GM18526 (cell line): Measurements from ENCODE around the gene AIG1.

Source experiments
- POLR2A ChIP-seq: IDR thresholded peaks from 3 replicates; pipeline ENCODE4 v1.6.1; 2011; ENCODE audit not compliant: insufficient read length; ENCODE audit errors: extremely low read depth

The AIG1 gene

DNA sequence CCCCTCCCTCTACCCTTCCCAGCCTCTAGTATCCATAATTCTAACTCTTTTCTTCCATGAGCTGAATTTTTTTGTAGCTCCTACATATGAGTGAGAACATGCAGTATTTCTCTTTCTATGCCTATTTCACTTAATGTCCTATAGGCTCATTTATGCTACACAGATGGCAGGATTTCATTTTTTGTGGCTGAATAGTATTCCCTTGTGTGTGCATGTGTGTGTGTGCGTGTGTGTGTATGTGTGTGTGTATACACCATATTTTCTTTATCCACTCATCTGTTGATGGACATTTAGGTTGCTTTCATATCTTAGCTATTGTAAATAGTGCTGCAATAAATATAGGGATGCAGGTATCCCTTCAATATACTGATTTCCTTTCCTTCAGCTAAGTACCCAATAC is 288.8 kb downstream of the AIG1 start:
- no peak for TF ChIP-seq POLR2A

DNA sequence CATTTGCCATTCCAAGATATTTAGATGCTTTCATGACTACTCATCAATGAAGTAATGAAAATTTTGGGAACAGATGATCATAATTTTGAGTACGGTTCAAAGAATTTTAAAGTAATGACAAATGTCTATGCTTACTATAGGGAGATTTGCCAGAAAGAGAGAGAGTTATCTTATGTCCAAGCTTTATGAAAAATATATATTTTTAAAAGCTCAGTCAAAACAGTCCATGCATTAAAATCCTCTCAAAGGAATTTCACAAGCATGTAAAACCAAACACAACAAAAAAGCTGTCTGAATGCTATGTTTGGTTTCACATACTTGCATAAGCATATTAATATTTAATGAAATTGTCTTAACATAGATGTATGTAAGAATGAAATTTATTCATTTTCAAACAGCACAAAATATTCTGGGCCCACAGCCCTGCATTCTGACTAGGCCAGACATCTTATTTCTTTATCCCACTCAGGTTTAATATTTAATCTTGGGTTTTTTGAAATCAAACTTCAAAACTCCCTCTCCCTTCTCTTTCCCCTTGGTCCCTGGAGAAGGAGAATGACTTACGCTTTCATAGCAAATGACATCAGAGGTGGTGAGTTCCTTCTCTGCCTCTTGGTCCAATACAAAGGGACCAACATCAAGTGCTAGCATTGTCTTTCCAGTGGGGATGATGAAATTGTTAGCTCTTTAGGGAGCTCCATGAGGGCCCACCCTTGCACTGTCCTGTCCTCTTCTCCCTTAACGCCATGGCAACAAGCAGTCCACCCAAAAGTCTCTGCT is 295.6 kb downstream of the AIG1 start:
- TF ChIP-seq POLR2A, result no peak

DNA sequence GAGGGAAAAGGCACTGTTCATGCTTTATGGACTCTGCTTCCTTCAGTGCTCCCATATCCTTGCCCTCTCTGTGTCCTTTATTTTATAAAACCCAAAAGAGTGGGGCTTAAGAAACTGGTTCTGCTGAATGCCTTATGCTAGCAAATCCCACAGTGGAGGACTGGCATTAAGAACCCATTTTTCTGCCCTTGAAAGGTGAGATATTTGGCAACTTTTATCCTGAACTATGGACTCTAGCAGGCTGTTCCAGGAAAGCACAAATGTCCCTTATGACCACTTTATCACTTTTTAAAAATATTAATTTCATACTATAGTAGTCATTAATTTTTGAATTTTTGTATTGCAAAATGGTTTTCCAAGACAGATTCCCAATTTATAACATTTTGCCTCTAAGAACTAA is 296.5 kb downstream of the AIG1 start:
- no peak for TF ChIP-seq POLR2A

DNA sequence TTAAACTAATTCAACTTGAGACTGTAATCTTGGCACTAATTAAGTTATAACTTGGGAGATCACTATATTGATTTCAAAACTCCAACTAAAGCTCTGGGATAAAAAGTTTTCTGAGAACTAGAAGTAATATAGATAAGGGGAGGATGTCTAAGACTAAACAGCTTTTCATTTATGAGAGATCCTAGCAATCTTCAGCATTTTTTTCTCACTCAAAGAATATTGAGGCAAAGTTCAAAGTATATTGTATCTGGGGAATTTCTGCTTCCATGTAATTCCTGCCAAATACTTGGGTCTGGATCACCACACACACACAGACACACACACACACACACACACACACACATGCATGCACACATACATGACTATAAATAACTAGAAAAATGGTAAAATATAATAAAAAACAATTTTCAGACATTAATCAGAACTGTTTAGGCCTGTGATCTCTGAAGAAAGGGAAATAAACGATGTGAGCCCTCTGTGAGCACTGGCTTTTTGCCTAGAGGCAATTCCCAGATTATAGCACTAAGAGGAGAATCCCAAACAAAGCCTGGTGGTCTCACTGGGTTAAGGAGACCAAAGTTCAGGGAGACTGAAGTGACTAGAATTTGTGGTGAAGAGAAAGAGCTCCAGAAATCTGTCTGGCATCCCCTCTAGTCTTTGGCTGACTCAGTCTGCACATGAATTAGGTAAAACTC is 297.0 kb downstream of the AIG1 start:
- no peak for TF ChIP-seq POLR2A

DNA sequence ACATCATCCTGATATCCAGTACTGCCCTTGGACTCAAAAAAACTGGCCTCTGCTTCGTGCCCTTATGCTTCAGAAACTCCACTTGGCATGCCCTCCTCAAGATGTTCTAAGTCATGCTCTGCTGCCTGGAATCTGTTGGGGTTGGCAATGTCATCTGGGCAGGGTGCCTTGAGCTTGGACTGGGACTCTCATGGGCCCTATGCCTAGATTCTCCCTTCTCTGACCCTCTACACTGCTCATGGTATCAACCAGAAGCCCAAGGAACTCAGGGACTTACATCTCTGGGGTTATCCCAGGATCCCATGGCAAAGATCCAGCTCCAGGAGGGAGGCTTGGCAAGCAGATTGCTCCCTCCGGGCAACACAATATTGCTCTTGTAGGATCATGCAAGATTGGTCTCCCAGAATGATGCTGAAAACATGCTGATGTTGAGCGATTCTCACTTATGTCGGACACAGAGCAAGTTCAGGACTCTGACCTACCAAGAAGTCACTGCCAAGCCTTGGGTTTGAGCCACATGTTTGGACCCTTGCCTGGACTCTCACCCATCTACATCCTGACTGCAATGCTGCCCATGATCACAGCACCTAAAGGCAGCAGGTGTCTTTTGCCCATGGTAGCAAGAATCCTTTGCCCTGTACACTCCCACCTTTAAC is 301.0 kb downstream of the AIG1 start:
- no peak for TF ChIP-seq POLR2A

DNA sequence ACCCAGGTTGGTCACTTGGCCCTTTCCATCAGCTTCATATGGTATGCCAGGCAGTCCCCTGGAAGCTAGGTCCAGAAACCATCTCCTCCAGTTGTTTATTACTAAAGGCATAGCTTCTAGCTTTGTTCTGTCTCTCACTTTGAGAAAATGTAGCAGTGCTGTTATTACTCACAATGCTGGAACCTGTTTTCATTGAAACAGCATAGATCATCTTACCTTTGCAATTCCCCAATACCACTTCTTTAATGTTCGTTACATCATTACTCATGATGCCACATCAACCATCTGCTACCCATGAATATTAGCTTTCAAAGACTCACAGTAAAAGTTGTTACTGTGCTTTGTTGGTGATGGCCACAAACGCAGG is 301.5 kb downstream of the AIG1 start:
- no peak for TF ChIP-seq POLR2A

DNA sequence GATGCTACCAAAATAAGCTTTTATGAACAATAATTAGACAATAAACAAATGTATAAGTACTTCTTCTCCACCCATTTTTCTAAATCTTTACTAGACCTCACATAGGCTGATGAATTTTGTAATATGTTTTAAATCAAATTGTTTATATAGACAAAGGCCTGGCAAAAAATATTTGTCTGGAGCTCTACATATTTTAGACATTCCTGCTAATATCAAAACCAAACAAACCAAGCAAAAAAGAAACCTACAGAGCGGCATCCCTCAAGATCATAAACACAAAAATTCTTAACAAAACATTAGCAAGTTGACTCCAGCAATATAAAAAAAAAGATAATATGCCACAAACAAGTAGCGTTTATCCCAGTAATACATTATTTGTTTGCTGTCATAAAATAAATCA is 302.6 kb downstream of the AIG1 start:
- TF ChIP-seq POLR2A, result no peak

DNA sequence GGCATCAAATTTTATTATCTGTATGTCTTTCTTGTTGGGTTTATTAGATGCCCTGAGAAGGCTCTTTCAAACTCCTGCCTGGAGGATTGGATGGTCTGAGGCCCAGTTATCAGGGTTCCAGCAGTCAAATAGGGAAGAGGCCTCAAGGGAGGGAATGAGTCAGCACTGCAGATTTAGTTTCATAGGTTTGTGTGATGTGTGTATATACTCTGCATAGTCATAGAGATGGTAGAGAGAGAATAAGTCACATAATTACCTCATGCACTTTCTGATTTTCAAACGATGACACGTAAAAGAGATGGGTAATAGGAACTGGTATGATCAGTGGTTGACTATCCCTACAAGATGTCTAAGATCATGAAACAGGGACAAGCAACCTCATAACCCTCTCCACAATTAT is 307.7 kb downstream of the AIG1 start:
- TF ChIP-seq POLR2A, result no peak

DNA sequence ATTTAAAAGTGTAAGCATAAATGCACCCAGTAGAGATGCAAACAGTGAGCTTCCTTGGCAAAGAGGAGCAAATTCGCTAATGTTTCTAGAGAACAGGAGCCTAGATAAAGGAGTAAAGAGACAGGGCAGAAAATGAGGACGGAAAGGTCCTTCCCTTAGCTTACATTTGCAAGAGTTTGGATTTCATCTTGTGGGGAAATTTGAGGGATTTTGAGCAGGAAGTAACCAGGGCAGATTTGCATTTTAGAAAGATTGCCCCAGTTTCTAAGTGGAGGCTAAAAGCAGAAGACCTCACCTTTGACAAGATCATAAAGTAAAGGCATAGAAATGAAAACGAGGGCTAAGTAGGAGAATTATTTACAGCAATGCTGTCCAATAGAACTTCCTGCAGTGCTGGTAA is 309.3 kb downstream of the AIG1 start:
- no peak for TF ChIP-seq POLR2A

DNA sequence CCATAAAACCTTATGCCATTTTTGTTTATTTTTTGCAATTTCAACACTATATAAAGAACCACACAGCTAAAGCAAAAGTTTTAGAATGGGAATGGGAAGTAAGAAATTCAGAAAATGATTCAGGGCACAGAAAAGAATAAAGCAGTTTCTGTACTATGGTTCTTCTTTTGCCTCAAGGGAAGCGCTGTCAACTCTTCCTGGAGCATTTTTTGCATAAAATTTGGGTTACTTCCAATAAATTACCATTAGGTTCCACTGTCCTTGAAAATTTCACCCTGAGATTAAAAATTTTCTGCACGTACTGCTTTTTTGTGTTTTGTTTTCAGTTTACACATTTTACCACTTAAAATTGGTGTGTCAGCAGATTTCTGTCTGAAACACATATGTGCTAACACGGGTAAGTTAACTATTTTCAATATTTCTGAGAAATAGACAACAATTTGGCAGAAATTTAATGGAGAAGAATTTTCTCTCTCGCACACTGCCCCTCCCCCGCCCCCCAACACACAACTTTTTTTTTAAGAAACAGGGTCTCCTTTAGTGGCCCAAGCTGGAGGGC is 310.2 kb downstream of the AIG1 start:
- TF ChIP-seq POLR2A, result no peak

DNA sequence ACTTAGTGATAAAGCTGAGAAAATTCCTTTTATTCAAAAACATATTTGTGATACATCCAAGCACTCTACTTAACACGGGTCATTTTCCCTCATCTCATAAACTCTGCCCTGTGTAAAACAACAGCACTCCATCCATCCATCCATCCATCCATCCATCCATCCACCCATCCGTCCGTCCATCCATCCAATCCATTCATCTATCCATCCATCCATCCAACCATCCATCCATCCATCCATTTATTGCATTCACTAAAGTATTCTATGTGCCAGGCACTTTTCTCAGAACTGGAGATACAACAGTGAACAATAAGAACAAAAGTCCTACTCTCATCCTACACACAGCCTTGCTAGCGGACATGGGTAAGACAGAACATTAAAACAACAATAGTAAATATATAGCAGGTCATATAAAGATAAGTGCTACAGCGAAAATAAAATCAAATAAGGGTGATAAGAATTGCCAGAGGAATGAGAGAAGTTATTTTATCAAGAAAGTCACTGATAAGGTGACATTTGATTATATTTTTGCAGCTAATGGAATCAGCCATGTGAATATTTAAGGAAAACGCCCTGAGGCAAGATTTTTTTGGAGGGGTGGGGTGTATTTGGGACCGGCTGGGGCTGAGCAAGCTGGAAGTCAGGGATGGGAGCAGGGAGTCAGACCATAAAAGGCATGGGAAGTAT is 311.7 kb downstream of the AIG1 start:
- no peak for TF ChIP-seq POLR2A

DNA sequence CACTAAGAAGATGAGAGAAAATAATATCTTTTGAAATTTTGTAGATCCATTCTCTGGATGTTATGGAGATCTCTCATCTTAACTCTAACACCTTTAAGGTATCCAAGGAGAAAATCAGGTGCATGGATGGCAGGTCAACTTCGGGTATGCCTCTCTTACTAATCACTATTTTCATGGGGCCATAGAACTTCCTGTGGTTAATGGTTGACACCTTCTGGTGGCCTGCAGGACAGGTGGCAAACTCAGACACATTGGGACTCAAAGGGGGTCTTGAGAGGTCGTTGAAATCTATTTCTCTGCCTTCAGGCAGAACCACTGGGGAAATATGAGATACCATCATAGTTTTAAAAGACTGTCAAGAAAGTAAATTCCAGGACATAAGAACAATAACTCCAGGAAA is 313.3 kb downstream of the AIG1 start:
- TF ChIP-seq POLR2A, result no peak

DNA sequence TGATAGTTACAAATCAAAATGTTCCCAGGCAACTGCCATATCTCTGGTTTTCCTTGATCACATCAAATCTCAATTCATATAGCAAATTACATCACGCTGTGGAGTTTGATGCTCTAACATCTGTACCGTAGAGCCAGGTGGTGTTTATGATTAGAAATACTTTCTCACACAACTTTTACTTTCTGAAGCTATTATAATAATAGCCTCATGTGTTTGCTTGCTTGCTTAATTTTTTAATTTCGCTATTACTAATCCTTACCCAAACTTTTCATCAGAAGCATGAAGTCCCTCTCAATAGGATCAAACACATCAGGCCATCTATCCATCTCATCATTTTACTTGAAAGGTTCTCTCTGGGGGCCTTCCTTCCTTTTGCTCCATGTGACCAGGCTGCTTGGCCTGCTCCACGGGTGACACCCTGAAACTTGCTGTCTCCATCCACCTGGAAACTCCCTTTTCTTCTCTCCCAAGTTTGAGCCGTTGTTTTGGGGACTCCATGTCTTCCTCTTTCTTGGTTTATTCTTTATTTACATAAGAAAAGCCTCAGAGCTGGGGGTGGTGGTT is 314.4 kb downstream of the AIG1 start:
- TF ChIP-seq POLR2A, result no peak

DNA sequence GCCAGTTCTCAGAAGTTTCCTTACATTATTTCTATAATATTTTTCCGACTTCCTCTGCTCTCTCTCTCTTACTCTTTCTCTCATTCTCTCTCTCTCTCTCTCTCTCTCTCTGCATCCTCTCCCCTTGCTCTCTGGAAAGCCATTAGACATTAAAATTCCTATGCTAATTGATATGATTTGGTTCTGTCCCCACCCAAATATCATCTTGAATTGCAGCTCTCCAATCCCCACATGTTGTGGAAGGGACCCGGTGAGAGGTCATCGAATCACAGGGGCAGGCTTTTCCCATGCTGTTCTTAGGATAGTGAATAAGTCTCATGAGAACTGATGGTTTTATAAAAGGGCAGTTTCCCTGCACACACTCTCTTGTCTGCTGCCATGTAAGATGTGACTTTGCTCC is 315.7 kb downstream of the AIG1 start:
- no peak for TF ChIP-seq POLR2A

DNA sequence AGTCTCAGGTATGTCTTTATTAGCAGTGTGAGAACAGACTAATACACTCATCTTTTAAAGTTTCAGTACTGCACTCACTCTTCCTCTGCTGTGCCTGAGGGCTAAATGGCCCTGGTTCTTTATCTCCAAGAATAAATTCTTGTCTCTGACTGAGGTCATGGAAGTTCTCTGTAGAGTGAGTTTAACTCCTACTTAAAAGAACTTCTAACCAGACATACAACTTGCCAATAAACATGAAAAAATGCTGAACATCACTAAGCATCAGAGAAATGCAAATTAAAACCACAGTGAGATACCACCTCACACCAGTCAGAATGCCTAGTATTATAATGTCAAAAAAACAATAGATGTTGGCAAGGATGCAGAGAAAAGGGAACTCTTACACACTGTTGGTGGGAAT is 316.2 kb downstream of the AIG1 start:
- TF ChIP-seq POLR2A, result no peak

DNA sequence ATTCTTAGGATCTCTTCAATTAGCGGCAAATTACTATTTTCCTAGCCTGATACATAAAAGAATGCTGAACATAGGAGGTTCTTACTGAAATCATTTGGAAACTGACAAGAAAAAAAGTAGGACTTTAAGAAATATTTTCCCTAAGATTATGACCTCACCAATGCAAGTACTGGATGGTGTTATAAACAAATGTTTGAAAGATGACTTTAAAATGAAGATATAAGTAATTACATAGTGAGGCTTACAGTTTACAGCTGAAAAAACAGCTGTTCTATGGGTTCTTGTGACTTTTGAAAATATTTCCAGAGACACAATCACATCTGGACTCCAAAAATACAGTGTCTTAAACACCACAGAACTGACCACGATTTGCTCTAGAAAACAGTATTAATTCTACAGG is 324.9 kb downstream of the AIG1 start:
- no peak for TF ChIP-seq POLR2A

DNA sequence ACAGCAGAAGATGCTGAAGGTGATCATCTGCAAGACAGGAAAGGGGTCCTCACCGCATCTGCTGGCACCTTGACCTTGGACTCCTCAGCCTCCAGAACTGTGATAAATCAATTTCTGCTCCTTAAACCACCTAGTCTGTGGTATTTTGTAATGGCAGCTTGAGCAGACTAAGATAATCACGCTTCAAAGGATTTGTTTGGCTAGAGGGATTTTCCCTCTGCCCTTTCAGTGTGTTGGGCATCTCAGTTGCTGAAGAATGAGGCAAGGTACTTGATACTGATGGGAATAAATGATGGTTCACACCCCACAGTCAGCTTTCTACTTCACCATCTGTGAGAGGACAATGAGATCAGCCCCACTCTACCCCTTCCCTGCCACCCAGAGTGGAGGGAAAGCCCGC is 329.6 kb downstream of the AIG1 start:
- TF ChIP-seq POLR2A, result no peak
